Esophagus squamous epithelium (tissue), 5 donors: ENCODE data around the gene FDXR. TPM values are rescaled to one million over a fixed set of nuclear protein-coding genes. Genes with fewer than 3 reads are reported as not detected.

Experiments
- DNase-seq: peaks from one replicate; lab custom pipeline; 2025; lab: John Stamatoyannopoulos, UW
- H3K27ac ChIP-seq, 4 donors: fragments of 200-600 bp; sonication (generic); one replicate each; pipeline ENCODE4 v1.5.1; 2016 to 2019; ENCODE audit warnings: mild to moderate bottlenecking in 1 of 4
- H3K27me3 ChIP-seq, 4 donors: fragments of 200-600 bp; sonication (generic); 1 replicate in 3 of 4; 2 replicates in 1 of 4; pipeline versions ENCODE4 v1.5.1 to v1.6.0; 2017 to 2021; ENCODE audit warnings: antibody characterized with exemption in 1 of 4
- H3K36me3 ChIP-seq, 3 donors: fragments of 200-600 bp; sonication (generic); one replicate each; pipeline ENCODE4 v1.5.1; 2016 to 2019
- H3K4me1 ChIP-seq, 3 donors: fragments of 200-600 bp; sonication (generic); one replicate each; pipeline ENCODE4 v1.5.1; 2017 to 2019
- H3K4me3 ChIP-seq, 4 donors: fragments of 200-600 bp; sonication (generic); 1 replicate in 3 of 4; 2 replicates in 1 of 4; pipeline ENCODE4 v1.5.1; 2016 to 2019; ENCODE audit warnings: mild to moderate bottlenecking in 2 of 4, moderate library complexity in 1 of 4
- H3K9me3 ChIP-seq, 3 donors: fragments of 200-600 bp; sonication (generic); one replicate each; pipeline ENCODE4 v1.5.1; 2016 to 2019
- CTCF ChIP-seq, 6 experiments: fragments of 450-650 bp in 4 of 6; fragments of 200-600 bp in 2 of 6; sonication (generic) in 2 of 6; IDR thresholded peaks; one replicate each; pipeline ENCODE4 v1.5.1; 2016 to 2019; ENCODE audit warnings: antibody characterized with exemption in 6 of 6, mild to moderate bottlenecking in 4 of 6, moderate library complexity in 4 of 6
- POLR2A ChIP-seq, 4 donors: fragments of 450-650 bp; IDR thresholded peaks; one replicate each; pipeline ENCODE4 v1.6.1; 2017; ENCODE audit warnings: antibody characterized with exemption in 4 of 4, mild to moderate bottlenecking in 4 of 4, moderate library complexity in 3 of 4
- WGBS, 2 donors: methylation state at CpG; one replicate each; pipeline ENCODE4 v1.1.5; 2018; 5-methylcytosine and 5-hydroxymethylcytosine counted together
- intact Hi-C: fragments of 100-400 bp; cut with DNase I; formaldehyde crosslinking; loops from one replicate; pipeline ENCODE4 v1.15.0; 2022
- total RNA-seq, 4 donors: library from RNA; depleted of rRNA; stranded (reverse); fragments of >200 nt; gene quantifications; one replicate each; pipeline ENCODE4 v1.1.0, GENCODE V29; 2016
- donor health status: DM: yes; HTN: yes; CAD: no.

FDXR gene
- total RNA-seq, 4 donors from 2014 or later = 24.4 to 46.4 (median 32.4) TPM

GRCh38 chr17:74898376-74898946 is 25.7 kb upstream of the FDXR start:
- no peak for TF ChIP-seq POLR2A (IDR thresholded peaks at IDR 0.05)
- H3K36me3 ChIP-seq = no peaks in the 10 kb centered on the region
- intact Hi-C loops = no loop called here

GRCh38 chr17:74893936-74894671 is 21.3 kb upstream of the FDXR start:
- Histone ChIP-seq H3K27ac (no peak overlapping the region), H3K36me3 (no peaks in the 10 kb centered on the region), H3K9me3 (no peaks in the 10 kb centered on the region), H3K4me3 (peak overlapping the region; percentile 24 to 65 (median 48)), H3K27me3 (peaks cover 0 to 56% (median 3%) of the 10 kb centered on the region in 4 donors), H3K4me1 (peaks cover 9 to 23% (median 10%) of the 10 kb centered on the region in 3 donors)
- no peak for TF ChIP-seq POLR2A (IDR thresholded peaks at IDR 0.05)
- no peak for TF ChIP-seq CTCF (IDR thresholded peaks at IDR 0.05)
- DNase-seq = no peak
- intact Hi-C loops = no loop called here
- 37 to 49% methylated on average over 4 to 19 of the region's 22 CpGs for WGBS, 2 donors

More at GRCh38 chr17:74898376-74898946, 25.7 kb upstream of the FDXR start:
- Histone ChIP-seq H3K27me3 (peaks cover 0 to 54% (median under 1%) of the 10 kb centered on the region in 4 donors), H3K4me3 (no peak overlapping the region), H3K4me1 (peaks cover 4 to 30% (median 5%) of the 10 kb centered on the region in 3 donors), H3K27ac (no peak overlapping the region), H3K9me3 (no peaks in the 10 kb centered on the region)
- DNase-seq = no peak
- WGBS, 2 donors = 45 to 71% methylated on average over 5 to 9 of the region's 11 CpGs

GRCh38 chr17:74892974-74893911 is 20.4 kb upstream of the FDXR start, which contains the start of gene FADS6:
Gene FADS6, minus strand, starts transcription at chr17:74893633. Its CDS starts 38 bp downstream, at chr17:74893595.
- WGBS, 2 donors = 0 to 12% methylated on average over 2 to 14 of the region's 86 CpGs

GRCh38 chr17:74892013-74892841 is 19.4 kb upstream of the FDXR start:
- Histone ChIP-seq H3K4me1 (peaks cover 9 to 15% (median 10%) of the 10 kb centered on the region in 3 donors), H3K27me3 (peaks cover 0 to 71% (median 3%) of the 10 kb centered on the region in 4 donors), H3K27ac (no peak overlapping the region), H3K36me3 (no peaks in the 10 kb centered on the region), H3K4me3 (peak overlapping the region in 1 of 4 donors; percentile 65), H3K9me3 (no peaks in the 10 kb centered on the region)
- WGBS, 2 donors = 67 to 68% methylated on average over 5 to 8 of the region's 20 CpGs
- no peak for DNase-seq
- intact Hi-C loops = no loop called here
- TF ChIP-seq POLR2A (IDR thresholded peaks at IDR 0.05) (no peak), CTCF (IDR thresholded peaks at IDR 0.05) (no peak)

More at GRCh38 chr17:74892974-74893911, 20.4 kb upstream of the FDXR start, which contains the start of gene FADS6:
- H3K27me3 ChIP-seq = peaks cover 0 to 65% (median 3%) of the 10 kb centered on the region in 4 donors
- no peak within 1 kb of the TSS for H3K27ac ChIP-seq
- intact Hi-C loops = no loop called here
- no peaks in the 10 kb centered on the region for H3K36me3 ChIP-seq
- H3K4me1 ChIP-seq = peaks cover 9 to 19% (median 10%) of the 10 kb centered on the region in 3 donors
- DNase-seq = no peak
- peak within 1 kb of the TSS; percentile 24 to 65 (median 48) for H3K4me3 ChIP-seq
- H3K9me3 ChIP-seq = no peaks in the 10 kb centered on the region
- TF ChIP-seq POLR2A (IDR thresholded peaks at IDR 0.05) (no peak), CTCF (IDR thresholded peaks at IDR 0.05) (no peak)
